Esophagus squamous epithelium (tissue), 4 donors: Measurements from ENCODE around the gene PDXDC1.
"Not testable (repeated sequence)": the region's sequence is repeated elsewhere in the genome, so short reads cannot be mapped to it uniquely, and the experiment has no call there.

Experiments
- CTCF ChIP-seq, 6 experiments: fragments of 450-650 bp in 4 of 6; fragments of 200-600 bp in 2 of 6; sonication (generic) in 2 of 6; IDR thresholded peaks; one replicate each; pipeline ENCODE4 v1.5.1; 2016 to 2019; ENCODE audit warnings: antibody characterized with exemption in 6 of 6, mild to moderate bottlenecking in 4 of 6, moderate library complexity in 4 of 6
- POLR2A ChIP-seq, 4 donors: fragments of 450-650 bp; IDR thresholded peaks; one replicate each; pipeline ENCODE4 v1.6.1; 2017; ENCODE audit warnings: antibody characterized with exemption in 4 of 4, mild to moderate bottlenecking in 4 of 4, moderate library complexity in 3 of 4

DNA sequence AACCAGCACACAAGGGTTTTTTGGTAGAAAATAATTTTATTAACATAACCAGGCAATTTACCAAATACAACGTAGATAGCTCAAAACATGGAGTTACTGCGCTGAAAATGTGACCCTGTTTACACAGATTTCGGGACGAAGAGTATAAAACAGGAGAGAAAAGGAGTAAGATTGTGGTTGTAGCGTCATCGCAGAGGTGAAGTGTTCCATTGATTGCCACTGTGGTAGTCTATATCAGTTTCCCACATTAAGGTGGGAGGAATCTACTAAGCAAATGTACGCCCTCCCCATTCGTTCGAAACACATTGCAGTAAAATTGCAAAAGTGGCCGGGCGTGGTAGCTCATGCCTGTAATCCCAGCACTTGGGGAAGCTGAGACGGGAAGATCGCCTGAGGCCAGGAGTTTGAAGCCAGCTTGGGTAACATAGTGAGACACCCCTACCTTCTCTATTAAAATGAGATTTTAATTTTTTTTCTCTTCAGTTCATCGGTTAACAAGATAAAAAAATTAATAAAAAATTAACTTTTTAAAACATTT is 972 bp upstream of the PDXDC1 start:
- TF ChIP-seq POLR2A, CTCF (IDR thresholded peaks at IDR 0.05): not testable (repeated sequence)
